HEK293 (cell line): Measurements from ENCODE around the gene SPDYE6.

Experiments
- CTCF ChIA-PET: fragments of 350-600 bp; formaldehyde crosslinking; extraction: SDS; loops from one replicate; lab custom pipeline; 2021; ENCODE audit warnings: antibody characterized with exemption; lab: Yijun Ruan, JAX
- POLR2A ChIA-PET: fragments of 300-600 bp; formaldehyde crosslinking; extraction: SDS; loops from one replicate; lab custom pipeline; 2020; ENCODE audit warnings: antibody characterized with exemption, inconsistent platforms; lab: Yijun Ruan, JAX
- H3K27ac ChIP-seq: fragments of 200-500 bp; sonication (Bioruptor generic); 2 replicates; pipeline ENCODE4 v1.5.1; 2014; ENCODE audit warnings: low read depth, low read length, control low read depth, inconsistent platforms; ENCODE audit errors: extremely low read depth
- H3K36me3 ChIP-seq, 2 experiments: fragments of 200-500 bp in 1 of 2; sonication (Bioruptor generic) in 1 of 2; 1 replicate in 1 of 2; 2 replicates in 1 of 2; pipeline ENCODE4 v1.5.1; 2014 to 2017; ENCODE audit warnings: inconsistent platforms in 2 of 2, low read length in 2 of 2; ENCODE audit not compliant: control insufficient read depth in 2 of 2, insufficient read depth in 1 of 2
- H3K4me1 ChIP-seq: fragments of 200-500 bp; sonication (Bioruptor generic); 2 replicates; pipeline ENCODE4 v1.5.1; 2014; ENCODE audit warnings: mild to moderate bottlenecking, low read length, inconsistent platforms; ENCODE audit not compliant: control insufficient read depth, insufficient read depth
- H3K4me3 ChIP-seq: 2 replicates; pipeline ENCODE4 v1.5.1; 2011; ENCODE audit warnings: low read depth, mild to moderate bottlenecking, control low read depth, low read length, moderate library complexity
- H3K9me3 ChIP-seq: fragments of 200-500 bp; sonication (Bioruptor generic); 2 replicates; pipeline ENCODE4 v1.5.1; 2014; ENCODE audit warnings: low read depth, low read length, inconsistent platforms; ENCODE audit not compliant: control insufficient read depth, insufficient read depth
- GLI2 ChIP-seq: fragments of 450-650 bp; formaldehyde crosslinking; IDR thresholded peaks from 2 replicates; pipeline ENCODE4; 2017; ENCODE audit warnings: missing biosample characterization, missing genetic modification characterization, low read depth, borderline replicate concordance
- PRDM10 ChIP-seq: fragments of 450-650 bp; formaldehyde crosslinking; IDR thresholded peaks from 2 replicates; pipeline ENCODE4 v1.5.1; 2016; ENCODE audit warnings: missing biosample characterization, missing genetic modification characterization
- SP2 ChIP-seq: fragments of 450-650 bp; formaldehyde crosslinking; IDR thresholded peaks from 2 replicates; pipeline ENCODE4 v1.5.1; 2016; ENCODE audit warnings: missing biosample characterization, missing genetic modification characterization
- WT1 ChIP-seq: fragments of 450-650 bp; formaldehyde crosslinking; IDR thresholded peaks from 2 replicates; pipeline ENCODE4 v1.5.1; 2016; ENCODE audit warnings: missing biosample characterization, missing genetic modification characterization
- ZBTB20 ChIP-seq: fragments of 450-650 bp; formaldehyde crosslinking; IDR thresholded peaks from 2 replicates; pipeline ENCODE4 v1.5.1; 2016; ENCODE audit warnings: missing biosample characterization, missing genetic modification characterization
- ZBTB26 ChIP-seq: fragments of 450-650 bp; formaldehyde crosslinking; optimal IDR thresholded peaks from 2 replicates; pipeline ENCODE3; 2016; ENCODE audit warnings: missing biosample characterization, mild to moderate bottlenecking, missing genetic modification characterization
- ZNF175 ChIP-seq: fragments of 450-650 bp; formaldehyde crosslinking; IDR thresholded peaks from 2 replicates; pipeline ENCODE4 v1.5.1; 2016; ENCODE audit warnings: missing biosample characterization, missing genetic modification characterization
- ZNF2 ChIP-seq: fragments of 450-650 bp; formaldehyde crosslinking; IDR thresholded peaks from 2 replicates; pipeline ENCODE4 v1.5.1; 2016; ENCODE audit warnings: missing biosample characterization, missing genetic modification characterization
- ZNF335 ChIP-seq: fragments of 450-650 bp; formaldehyde crosslinking; conservative IDR thresholded peaks from 2 replicates; pipeline ENCODE4 v1.5.1; 2016; ENCODE audit warnings: missing biosample characterization, missing genetic modification characterization
- ZNF549 ChIP-seq: fragments of 450-650 bp; IDR thresholded peaks from 2 replicates; pipeline ENCODE4 v1.5.1; 2018; ENCODE audit warnings: missing biosample characterization, missing genetic modification characterization, mild to moderate bottlenecking, inconsistent platforms, moderate library complexity
- ZNF624 ChIP-seq: fragments of 450-650 bp; formaldehyde crosslinking; IDR thresholded peaks from 2 replicates; pipeline ENCODE4 v1.5.1; 2017; ENCODE audit warnings: missing biosample characterization, missing genetic modification characterization
- ZNF660 ChIP-seq: fragments of 450-650 bp; IDR thresholded peaks from 2 replicates; pipeline ENCODE4 v1.5.1; 2018; ENCODE audit warnings: missing biosample characterization, mild to moderate bottlenecking, missing genetic modification characterization
- ZNF670 ChIP-seq: fragments of 450-650 bp; formaldehyde crosslinking; IDR thresholded peaks from 2 replicates; pipeline ENCODE4 v1.5.1; 2016; ENCODE audit warnings: missing biosample characterization, missing genetic modification characterization, low read depth
- TF ChIP-seq, protein P1 (sequence below): fragments of 450-650 bp; formaldehyde crosslinking; conservative IDR thresholded peaks from 2 replicates; pipeline ENCODE4 v1.5.1; 2016; ENCODE audit warnings: low read depth, missing biosample characterization, missing genetic modification characterization

SPDYE6 gene

DNA sequence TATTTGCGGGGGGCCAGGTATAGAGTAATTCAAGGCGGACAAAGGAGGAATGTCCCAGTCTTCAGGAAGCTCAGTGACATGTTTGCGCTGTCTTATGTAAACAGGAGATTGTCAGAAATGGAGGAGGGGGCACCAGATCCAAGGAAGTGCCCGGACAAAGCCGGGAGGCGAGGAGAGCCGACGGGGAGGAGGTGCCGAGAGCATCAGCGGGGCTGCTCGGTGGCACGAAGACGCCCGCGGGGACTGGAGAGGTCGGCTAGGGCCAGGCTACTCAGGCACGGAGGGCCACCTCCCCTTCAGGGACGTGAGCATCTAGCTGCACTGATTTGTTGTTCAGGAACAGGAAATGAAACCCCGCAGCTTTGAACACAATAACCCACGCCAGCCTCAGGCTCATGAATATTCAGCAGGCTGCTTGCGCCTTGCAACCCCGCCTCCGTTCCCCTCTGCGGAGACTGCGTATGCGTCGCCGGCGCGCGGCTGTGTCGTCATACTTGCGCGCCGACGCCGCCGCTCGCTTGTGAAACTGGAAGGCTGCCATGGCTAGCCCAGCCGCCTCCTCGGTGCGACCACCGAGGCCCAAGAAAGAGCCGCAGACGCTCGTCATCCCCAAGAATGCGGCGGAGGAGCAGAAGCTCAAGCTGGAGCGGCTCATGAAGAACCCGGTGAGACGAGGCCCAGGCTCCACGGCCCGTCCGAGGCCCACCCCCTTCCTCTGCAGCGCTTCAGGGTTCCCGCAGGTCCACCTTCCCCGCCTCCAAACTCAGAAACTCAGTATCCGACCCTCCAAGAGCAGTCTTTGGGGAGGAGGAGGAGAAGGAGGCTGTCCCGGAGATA is 39.8 kb upstream of the SPDYE6 start, which contains the start of gene PRKRIP1 (continued):
- TF ChIP-seq GLI2 = no peak
- TF ChIP-seq ZNF175 = no peak
- peak; percentile 68; the same call in 1 of the 2 replicates for TF ChIP-seq ZNF660 (tag by site-specific recombination)
- no peak for TF ChIP-seq ZNF624 (tag by site-specific recombination)
- TF ChIP-seq ZNF549 = no peak

- POLR2A ChIA-PET = interaction anchor here (1.1 to 1.3 kb wide), 4 partner anchors 8 to 116 kb away, joined by 3 to 7 read pairs (median 4); partner anchors contain the start of gene ALKBH4
- H3K9me3 ChIP-seq = no peaks in the 10 kb centered on the region
- H3K36me3 ChIP-seq = peaks cover 20 to 39% of the 10 kb centered on the region in 2 experiments
- no peaks in the 10 kb centered on the region for H3K4me1 ChIP-seq
- TF ChIP-seq, protein P1, sequence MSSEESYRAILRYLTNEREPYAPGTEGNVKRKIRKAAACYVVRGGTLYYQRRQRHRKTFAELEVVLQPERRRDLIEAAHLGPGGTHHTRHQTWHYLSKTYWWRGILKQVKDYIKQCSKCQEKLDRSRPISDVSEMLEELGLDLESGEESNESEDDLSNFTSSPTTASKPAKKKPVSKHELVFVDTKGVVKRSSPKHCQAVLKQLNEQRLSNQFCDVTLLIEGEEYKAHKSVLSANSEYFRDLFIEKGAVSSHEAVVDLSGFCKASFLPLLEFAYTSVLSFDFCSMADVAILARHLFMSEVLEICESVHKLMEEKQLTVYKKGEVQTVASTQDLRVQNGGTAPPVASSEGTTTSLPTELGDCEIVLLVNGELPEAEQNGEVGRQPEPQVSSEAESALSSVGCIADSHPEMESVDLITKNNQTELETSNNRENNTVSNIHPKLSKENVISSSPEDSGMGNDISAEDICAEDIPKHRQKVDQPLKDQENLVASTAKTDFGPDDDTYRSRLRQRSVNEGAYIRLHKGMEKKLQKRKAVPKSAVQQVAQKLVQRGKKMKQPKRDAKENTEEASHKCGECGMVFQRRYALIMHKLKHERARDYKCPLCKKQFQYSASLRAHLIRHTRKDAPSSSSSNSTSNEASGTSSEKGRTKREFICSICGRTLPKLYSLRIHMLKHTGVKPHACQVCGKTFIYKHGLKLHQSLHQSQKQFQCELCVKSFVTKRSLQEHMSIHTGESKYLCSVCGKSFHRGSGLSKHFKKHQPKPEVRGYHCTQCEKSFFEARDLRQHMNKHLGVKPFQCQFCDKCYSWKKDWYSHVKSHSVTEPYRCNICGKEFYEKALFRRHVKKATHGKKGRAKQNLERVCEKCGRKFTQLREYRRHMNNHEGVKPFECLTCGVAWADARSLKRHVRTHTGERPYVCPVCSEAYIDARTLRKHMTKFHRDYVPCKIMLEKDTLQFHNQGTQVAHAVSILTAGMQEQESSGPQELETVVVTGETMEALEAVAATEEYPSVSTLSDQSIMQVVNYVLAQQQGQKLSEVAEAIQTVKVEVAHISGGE (tag by site-specific recombination) = no peak
- TF ChIP-seq ZNF670 (tag by site-specific recombination) = no peak
- TF ChIP-seq WT1 (tag by site-specific recombination) = no peak
- no peak for TF ChIP-seq SP2 (tag by site-specific recombination)
- TF ChIP-seq ZBTB26 (tag by site-specific recombination) = no peak
- TF ChIP-seq ZNF2 (tag by site-specific recombination) = 0 out of 2 replicates have a peak, but pooled peaks have one; percentile 8
- peak; percentile 74 for TF ChIP-seq ZNF335 (tag by site-specific recombination)
- TF ChIP-seq PRDM10 (tag by site-specific recombination) = no peak
- peak; percentile 74; the same call in 1 of the 2 replicates for TF ChIP-seq ZBTB20 (tag by site-specific recombination)
- H3K27ac ChIP-seq = peak overlapping the region; percentile 59
- CTCF ChIA-PET = interaction anchor here (0.9 to 2.1 kb wide), 2 partner anchors 116 to 122 kb away, joined by 3 to 7 read pairs; no protein-coding TSS in a partner anchor
- peak overlapping the region; percentile 91 for H3K4me3 ChIP-seq
Observed at GRCh38 chr7:102395592-102395872, 39.3 kb upstream of the SPDYE6 start.
